ENCODE data around the gene ENTPD8.

The ENTPD8 gene

GRCh38 chr9:137449081-137449844 is 8.1 kb upstream of the ENTPD8 start:
- no peak for DNase-seq (ENCODE audit: low read depth in 2 of 3, low spot score in 2 of 3)

- no peak for DNase-seq (ENCODE audit: low read depth in 2 of 3, low spot score in 2 of 3)
Observed at GRCh38 chr9:137448602-137448962, 7.4 kb upstream of the ENTPD8 start.

- no peak for DNase-seq (ENCODE audit: low read depth in 2 of 3, low spot score in 2 of 3)
Observed at GRCh38 chr9:137447722-137448601, 6.8 kb upstream of the ENTPD8 start.

GRCh38 chr9:137446851-137447471 is 5.8 kb upstream of the ENTPD8 start:
- DNase-seq (ENCODE audit: low read depth in 2 of 3, low spot score in 2 of 3): no peak

GRCh38 chr9:137445930-137446431 is 4.8 kb upstream of the ENTPD8 start:
- DNase-seq (ENCODE audit: low read depth in 2 of 3, low spot score in 2 of 3): no peak

GRCh38 chr9:137445275-137445807 is 4.2 kb upstream of the ENTPD8 start:
- DNase-seq (ENCODE audit: low read depth in 2 of 3, low spot score in 2 of 3): peak; percentile 48 to 76 (median 74)

- no peak for DNase-seq (ENCODE audit: low read depth in 2 of 3, low spot score in 2 of 3)
Observed at GRCh38 chr9:137444106-137444790, 3.1 kb upstream of the ENTPD8 start.

- DNase-seq (ENCODE audit: low read depth in 2 of 3, low spot score in 2 of 3): no peak
Observed at GRCh38 chr9:137441935-137442321, 771 bp upstream of the ENTPD8 start.

- no peak for DNase-seq (ENCODE audit: low read depth in 2 of 3, low spot score in 2 of 3)
Observed at GRCh38 chr9:137439158-137439714, 1.9 kb downstream of the ENTPD8 start.

GRCh38 chr9:137438591-137439157 is 2.5 kb downstream of the ENTPD8 start:
- no peak for DNase-seq (ENCODE audit: low read depth in 2 of 3, low spot score in 2 of 3)

GRCh38 chr9:137437691-137438590 is 3.2 kb downstream of the ENTPD8 start:
- no peak for DNase-seq (ENCODE audit: low read depth in 2 of 3, low spot score in 2 of 3)

- no peak for DNase-seq (ENCODE audit: low read depth in 2 of 3, low spot score in 2 of 3)
Observed at GRCh38 chr9:137436761-137437600, 4.2 kb downstream of the ENTPD8 start.

GRCh38 chr9:137435980-137436760 is 5.0 kb downstream of the ENTPD8 start:
- DNase-seq (ENCODE audit: low read depth in 2 of 3, low spot score in 2 of 3): no peak

GRCh38 chr9:137435381-137435891 is 5.7 kb downstream of the ENTPD8 start:
- no peak for DNase-seq (ENCODE audit: low read depth in 2 of 3, low spot score in 2 of 3)

GRCh38 chr9:137434498-137435380 is 6.4 kb downstream of the ENTPD8 start:
- DNase-seq (ENCODE audit: low read depth in 2 of 3, low spot score in 2 of 3): no peak

- no peak for DNase-seq (ENCODE audit: low read depth in 2 of 3, low spot score in 2 of 3)
Observed at GRCh38 chr9:137433916-137434431, 7.2 kb downstream of the ENTPD8 start.

All from activated CD8-positive, alpha-beta memory T cell treated with anti-CD3 and anti-CD28 coated beads for 48 hours (primary cell).